GM12892 (cell line): Measurements from ENCODE around the gene MAGI2.

Source experiments
- POLR2A ChIP-seq: IDR thresholded peaks from 2 replicates; pipeline ENCODE4 v1.6.1; 2011; ENCODE audit warnings: low read depth, low read length, control low read depth
- POLR2AphosphoS5 ChIP-seq: IDR thresholded peaks from 2 replicates; pipeline ENCODE4 v1.6.1; 2011; ENCODE audit warnings: low read depth, low read length, control low read depth

- TF ChIP-seq POLR2A (no peak), POLR2AphosphoS5 (no peak)
These were observed 1329.3 kb downstream of the MAGI2 start for GRCh38 chr7:78124216-78124615.
